GM23338 (cell line): ENCODE results near the gene TREML2. TPM values are rescaled to one million over a fixed set of nuclear protein-coding genes. Genes with fewer than 3 reads are reported as not detected.
A peak's percentile ranks its signal among the peaks of the same experiment; 100 is the strongest.

Experiments used
- ATAC-seq: fragments of 200-7000 bp; cut with Tn5 transposase; 3 replicates; pipeline ENCODE4 v1.9.1; 2020
- DNase-seq: peaks from one replicate; pipeline ENCODE4 v3.0.0-alpha.2; 2015; ENCODE audit warnings: low spot score
- H2AFZ ChIP-seq: fragments of 200-600 bp; sonication (generic); 2 replicates; pipeline ENCODE4 v1.8.0; 2016; ENCODE audit warnings: antibody characterized with exemption, mild to moderate bottlenecking, moderate library complexity
- H3F3A ChIP-seq: fragments of 200-600 bp; sonication (generic); replicated peaks from 2 replicates; pipeline ENCODE4 v1.8.0; 2017; ENCODE audit warnings: antibody characterized with exemption, mixed run types, low read depth
- H3K27ac ChIP-seq: fragments of 200-600 bp; sonication (generic); 2 replicates; pipeline ENCODE4 v1.6.1; 2016; ENCODE audit warnings: low read depth
- H3K27me3 ChIP-seq: fragments of 200-600 bp; sonication (generic); 2 replicates; pipeline ENCODE4 v1.8.0; 2016; ENCODE audit warnings: mild to moderate bottlenecking, mixed run types, moderate library complexity; ENCODE audit not compliant: insufficient read depth
- H3K36me3 ChIP-seq: fragments of 200-600 bp; sonication (generic); 2 replicates; pipeline ENCODE4 v1.8.0; 2016; ENCODE audit warnings: mild to moderate bottlenecking; ENCODE audit not compliant: insufficient read depth
- H3K4me1 ChIP-seq: fragments of 200-600 bp; sonication (generic); 2 replicates; pipeline ENCODE4 v1.8.0; 2016; ENCODE audit warnings: mild to moderate bottlenecking, moderate library complexity; ENCODE audit not compliant: insufficient read depth
- H3K4me2 ChIP-seq: fragments of 200-600 bp; sonication (generic); 2 replicates; pipeline ENCODE4 v1.7.1; 2017; ENCODE audit warnings: mixed run types
- H3K4me3 ChIP-seq: fragments of 200-600 bp; sonication (generic); 2 replicates; pipeline ENCODE4 v1.6.1; 2016; ENCODE audit warnings: mixed run types
- H3K79me2 ChIP-seq: fragments of 200-600 bp; sonication (generic); replicated peaks from 2 replicates; pipeline ENCODE4 v1.8.0; 2017; ENCODE audit warnings: mild to moderate bottlenecking; ENCODE audit not compliant: insufficient read depth
- H3K9me2 ChIP-seq: fragments of 200-600 bp; sonication (generic); 2 replicates; pipeline ENCODE4 v1.8.0; 2017; ENCODE audit not compliant: insufficient read depth
- H4K20me1 ChIP-seq: fragments of 200-600 bp; sonication (generic); replicated peaks from 2 replicates; pipeline ENCODE4 v1.8.0; 2017; ENCODE audit warnings: mild to moderate bottlenecking; ENCODE audit not compliant: insufficient read depth
- H3K27ac Mint-ChIP-seq: 2 replicates; pipeline ENCODE4 v1.8.0; 2020; ENCODE audit warnings: inconsistent platforms, mild to moderate bottlenecking, moderate library complexity, mixed read lengths
- H3K27me3 Mint-ChIP-seq: 3 replicates; pipeline ENCODE4 v1.8.0; 2022; ENCODE audit warnings: low read depth, mild to moderate bottlenecking, moderate library complexity, mixed read lengths, inconsistent platforms; ENCODE audit not compliant: insufficient read depth, poor library complexity
- H3K36me3 Mint-ChIP-seq: 3 replicates; pipeline ENCODE4 v1.8.0; 2021; ENCODE audit warnings: low read depth, mild to moderate bottlenecking, inconsistent platforms, moderate library complexity, mixed read lengths
- H3K4me1 Mint-ChIP-seq: 3 replicates; pipeline ENCODE4 v1.8.0; 2020; ENCODE audit warnings: mild to moderate bottlenecking, inconsistent platforms, mixed read lengths
- H3K4me3 Mint-ChIP-seq: 3 replicates; pipeline ENCODE4 v1.8.0; 2021; ENCODE audit warnings: moderate library complexity, mild to moderate bottlenecking, inconsistent platforms, mixed read lengths
- H3K9me3 Mint-ChIP-seq: 3 replicates; pipeline ENCODE4 v1.8.0; 2020; ENCODE audit warnings: moderate library complexity, mild to moderate bottlenecking, inconsistent platforms, mixed read lengths
- CREB1 ChIP-seq: fragments of 250-450 bp; sonication (Bioruptor Pico); IDR thresholded peaks from 2 replicates; pipeline ENCODE4 v1.5.0; 2020; ENCODE audit warnings: low read depth, mild to moderate bottlenecking, moderate library complexity
- EZH2 ChIP-seq: fragments of 200-600 bp; sonication (generic); IDR thresholded peaks from one replicate; pipeline ENCODE4 v1.8.0; 2017; ENCODE audit warnings: antibody characterized with exemption, mild to moderate bottlenecking, low read depth; ENCODE audit not compliant: unreplicated experiment
- NANOG ChIP-seq: IDR thresholded peaks from 2 replicates; pipeline ENCODE4 v1.6.1; 2016; ENCODE audit warnings: antibody characterized with exemption, borderline replicate concordance
- POLR2AphosphoS5 ChIP-seq: IDR thresholded peaks from 2 replicates; pipeline ENCODE4 v1.6.1; 2016; ENCODE audit warnings: antibody characterized with exemption, low read depth
- REST ChIP-seq: IDR thresholded peaks from one replicate; pipeline ENCODE4 v1.6.1; 2018; ENCODE audit warnings: antibody characterized with exemption; ENCODE audit not compliant: unreplicated experiment
- STAT1 ChIP-seq: IDR thresholded peaks from one replicate; pipeline ENCODE4 v1.6.1; 2016; ENCODE audit warnings: antibody characterized with exemption; ENCODE audit not compliant: unreplicated experiment
- ZNF114 ChIP-seq: fragments of 250-450 bp; sonication (Bioruptor Pico); IDR thresholded peaks from 2 replicates; pipeline ENCODE4 v1.5.0; 2020; ENCODE audit warnings: mild to moderate bottlenecking, moderate library complexity
- polyA plus RNA-seq: library from polyadenylated mRNA; unstranded; fragments of >200 nt; fragmentation: Nextera tagmentation; extraction: Ambion mirVana; gene quantifications from 2 replicates; pipeline ENCODE4 v1.2.1, GENCODE V29; 2016
- total RNA-seq: library from RNA; depleted of rRNA; stranded (reverse); fragments of >200 nt; shearing (Covaris generic); gene quantifications from 2 replicates; pipeline ENCODE4 v1.2.3, GENCODE V29; 2014
- TF ChIP-seq, protein P1 (sequence below): fragments of 250-450 bp; sonication (Bioruptor Pico); IDR thresholded peaks from 2 replicates; pipeline ENCODE4 v1.5.0; 2020; ENCODE audit warnings: mild to moderate bottlenecking, moderate library complexity
- TF ChIP-seq, protein P2 (sequence below): IDR thresholded peaks from 2 replicates; pipeline ENCODE4 v1.6.1; 2016; ENCODE audit warnings: antibody characterized with exemption

TREML2 gene
- total and polyA plus RNA-seq, 2 experiments from 2014 or later, result 0.07 TPM; not detected in 1

DNA sequence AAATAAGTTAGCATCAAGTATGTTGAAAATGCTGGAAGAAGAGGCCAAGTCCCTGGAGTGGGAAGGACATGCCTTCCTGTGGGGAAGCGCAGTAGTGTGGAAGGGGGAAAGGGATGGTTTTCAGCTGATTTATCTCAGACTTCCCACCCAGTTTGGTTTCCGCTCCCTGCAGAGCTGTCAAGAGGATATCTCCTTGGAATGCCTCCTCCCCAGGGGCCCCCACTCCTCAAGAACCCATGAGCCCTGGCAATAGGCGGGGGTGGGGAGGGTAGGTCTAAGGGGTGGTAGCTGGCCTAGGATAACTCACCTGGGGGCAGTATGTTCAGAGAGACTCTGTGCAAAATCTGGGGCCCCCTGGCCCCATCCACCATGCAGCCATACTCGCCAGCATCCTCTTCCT, 47.5 kb downstream of the TREML2 start:
- H3K36me3 ChIP-seq, result no peaks in the 10 kb centered on the region
- H3K36me3 Mint-ChIP-seq, result no peaks in the 10 kb centered on the region; the same call in 2 of the 3 replicates
- DNase-seq, result peak; percentile 13

More for the DNA sequence above, 47.5 kb downstream of the TREML2 start:
- TF ChIP-seq REST, result no peak
- TF ChIP-seq, protein P1, sequence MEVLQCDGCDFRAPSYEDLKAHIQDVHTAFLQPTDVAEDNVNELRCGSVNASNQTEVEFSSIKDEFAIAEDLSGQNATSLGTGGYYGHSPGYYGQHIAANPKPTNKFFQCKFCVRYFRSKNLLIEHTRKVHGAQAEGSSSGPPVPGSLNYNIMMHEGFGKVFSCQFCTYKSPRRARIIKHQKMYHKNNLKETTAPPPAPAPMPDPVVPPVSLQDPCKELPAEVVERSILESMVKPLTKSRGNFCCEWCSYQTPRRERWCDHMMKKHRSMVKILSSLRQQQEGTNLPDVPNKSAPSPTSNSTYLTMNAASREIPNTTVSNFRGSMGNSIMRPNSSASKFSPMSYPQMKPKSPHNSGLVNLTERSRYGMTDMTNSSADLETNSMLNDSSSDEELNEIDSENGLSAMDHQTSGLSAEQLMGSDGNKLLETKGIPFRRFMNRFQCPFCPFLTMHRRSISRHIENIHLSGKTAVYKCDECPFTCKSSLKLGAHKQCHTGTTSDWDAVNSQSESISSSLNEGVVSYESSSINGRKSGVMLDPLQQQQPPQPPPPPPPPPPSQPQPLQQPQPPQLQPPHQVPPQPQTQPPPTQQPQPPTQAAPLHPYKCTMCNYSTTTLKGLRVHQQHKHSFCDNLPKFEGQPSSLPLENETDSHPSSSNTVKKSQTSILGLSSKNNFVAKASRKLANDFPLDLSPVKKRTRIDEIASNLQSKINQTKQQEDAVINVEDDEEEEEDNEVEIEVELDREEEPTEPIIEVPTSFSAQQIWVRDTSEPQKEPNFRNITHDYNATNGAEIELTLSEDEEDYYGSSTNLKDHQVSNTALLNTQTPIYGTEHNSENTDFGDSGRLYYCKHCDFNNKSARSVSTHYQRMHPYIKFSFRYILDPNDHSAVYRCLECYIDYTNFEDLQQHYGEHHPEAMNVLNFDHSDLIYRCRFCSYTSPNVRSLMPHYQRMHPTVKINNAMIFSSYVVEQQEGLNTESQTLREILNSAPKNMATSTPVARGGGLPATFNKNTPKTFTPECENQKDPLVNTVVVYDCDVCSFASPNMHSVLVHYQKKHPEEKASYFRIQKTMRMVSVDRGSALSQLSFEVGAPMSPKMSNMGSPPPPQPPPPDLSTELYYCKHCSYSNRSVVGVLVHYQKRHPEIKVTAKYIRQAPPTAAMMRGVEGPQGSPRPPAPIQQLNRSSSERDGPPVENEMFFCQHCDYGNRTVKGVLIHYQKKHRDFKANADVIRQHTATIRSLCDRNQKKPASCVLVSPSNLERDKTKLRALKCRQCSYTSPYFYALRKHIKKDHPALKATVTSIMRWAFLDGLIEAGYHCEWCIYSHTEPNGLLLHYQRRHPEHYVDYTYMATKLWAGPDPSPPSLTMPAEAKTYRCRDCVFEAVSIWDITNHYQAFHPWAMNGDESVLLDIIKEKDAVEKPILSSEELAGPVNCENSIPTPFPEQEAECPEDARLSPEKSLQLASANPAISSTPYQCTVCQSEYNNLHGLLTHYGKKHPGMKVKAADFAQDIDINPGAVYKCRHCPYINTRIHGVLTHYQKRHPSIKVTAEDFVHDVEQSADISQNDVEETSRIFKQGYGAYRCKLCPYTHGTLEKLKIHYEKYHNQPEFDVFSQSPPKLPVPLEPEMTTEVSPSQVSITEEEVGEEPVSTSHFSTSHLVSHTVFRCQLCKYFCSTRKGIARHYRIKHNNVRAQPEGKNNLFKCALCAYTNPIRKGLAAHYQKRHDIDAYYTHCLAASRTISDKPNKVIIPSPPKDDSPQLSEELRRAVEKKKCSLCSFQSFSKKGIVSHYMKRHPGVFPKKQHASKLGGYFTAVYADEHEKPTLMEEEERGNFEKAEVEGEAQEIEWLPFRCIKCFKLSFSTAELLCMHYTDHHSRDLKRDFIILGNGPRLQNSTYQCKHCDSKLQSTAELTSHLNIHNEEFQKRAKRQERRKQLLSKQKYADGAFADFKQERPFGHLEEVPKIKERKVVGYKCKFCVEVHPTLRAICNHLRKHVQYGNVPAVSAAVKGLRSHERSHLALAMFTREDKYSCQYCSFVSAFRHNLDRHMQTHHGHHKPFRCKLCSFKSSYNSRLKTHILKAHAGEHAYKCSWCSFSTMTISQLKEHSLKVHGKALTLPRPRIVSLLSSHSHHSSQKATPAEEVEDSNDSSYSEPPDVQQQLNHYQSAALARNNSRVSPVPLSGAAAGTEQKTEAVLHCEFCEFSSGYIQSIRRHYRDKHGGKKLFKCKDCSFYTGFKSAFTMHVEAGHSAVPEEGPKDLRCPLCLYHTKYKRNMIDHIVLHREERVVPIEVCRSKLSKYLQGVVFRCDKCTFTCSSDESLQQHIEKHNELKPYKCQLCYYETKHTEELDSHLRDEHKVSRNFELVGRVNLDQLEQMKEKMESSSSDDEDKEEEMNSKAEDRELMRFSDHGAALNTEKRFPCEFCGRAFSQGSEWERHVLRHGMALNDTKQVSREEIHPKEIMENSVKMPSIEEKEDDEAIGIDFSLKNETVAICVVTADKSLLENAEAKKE (CRISPR knock-in tag), result no peak
- TF ChIP-seq, protein P2, sequence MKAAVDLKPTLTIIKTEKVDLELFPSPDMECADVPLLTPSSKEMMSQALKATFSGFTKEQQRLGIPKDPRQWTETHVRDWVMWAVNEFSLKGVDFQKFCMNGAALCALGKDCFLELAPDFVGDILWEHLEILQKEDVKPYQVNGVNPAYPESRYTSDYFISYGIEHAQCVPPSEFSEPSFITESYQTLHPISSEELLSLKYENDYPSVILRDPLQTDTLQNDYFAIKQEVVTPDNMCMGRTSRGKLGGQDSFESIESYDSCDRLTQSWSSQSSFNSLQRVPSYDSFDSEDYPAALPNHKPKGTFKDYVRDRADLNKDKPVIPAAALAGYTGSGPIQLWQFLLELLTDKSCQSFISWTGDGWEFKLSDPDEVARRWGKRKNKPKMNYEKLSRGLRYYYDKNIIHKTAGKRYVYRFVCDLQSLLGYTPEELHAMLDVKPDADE, result no peak
- no peak for TF ChIP-seq CREB1 (CRISPR knock-in tag)
- TF ChIP-seq EZH2, result no peak
- no peak for TF ChIP-seq STAT1
- TF ChIP-seq POLR2AphosphoS5, result no peak
- no peak for TF ChIP-seq NANOG
- no peak for TF ChIP-seq ZNF114 (CRISPR knock-in tag)
- Histone ChIP-seq H3K9me2 (0 out of 2 replicates have a peak, but pooled peaks cover 3% of the 10 kb centered on the region), H3F3A (no peaks in the 10 kb centered on the region), H3K79me2 (no peaks in the 10 kb centered on the region), H3K27me3 (no peaks in the 10 kb centered on the region), H3K4me3 (no peak overlapping the region), H3K27ac (no peak overlapping the region), H3K4me1 (peaks cover 9% of the 10 kb centered on the region), H3K4me2 (no peak overlapping the region), H2AFZ (no peak overlapping the region), H4K20me1 (no peaks in the 10 kb centered on the region)
- H3K4me3 Mint-ChIP-seq, result no peak overlapping the region
- no peak overlapping the region for H3K27ac Mint-ChIP-seq
- no peaks in the 10 kb centered on the region; the same call in 2 of the 3 replicates for H3K9me3 Mint-ChIP-seq
- peaks cover 8% of the 10 kb centered on the region for H3K4me1 Mint-ChIP-seq
- H3K27me3 Mint-ChIP-seq, result peaks cover 10% of the 10 kb centered on the region
- ATAC-seq, result peak; percentile 42; the same call in 2 of the 3 replicates
